Measurements from ENCODE around the gene TRPM7.
"Not testable (repeated sequence)": the region's sequence is repeated elsewhere in the genome, so short reads cannot be mapped to it uniquely, and the experiment has no call there.

The TRPM7 gene, protein sequence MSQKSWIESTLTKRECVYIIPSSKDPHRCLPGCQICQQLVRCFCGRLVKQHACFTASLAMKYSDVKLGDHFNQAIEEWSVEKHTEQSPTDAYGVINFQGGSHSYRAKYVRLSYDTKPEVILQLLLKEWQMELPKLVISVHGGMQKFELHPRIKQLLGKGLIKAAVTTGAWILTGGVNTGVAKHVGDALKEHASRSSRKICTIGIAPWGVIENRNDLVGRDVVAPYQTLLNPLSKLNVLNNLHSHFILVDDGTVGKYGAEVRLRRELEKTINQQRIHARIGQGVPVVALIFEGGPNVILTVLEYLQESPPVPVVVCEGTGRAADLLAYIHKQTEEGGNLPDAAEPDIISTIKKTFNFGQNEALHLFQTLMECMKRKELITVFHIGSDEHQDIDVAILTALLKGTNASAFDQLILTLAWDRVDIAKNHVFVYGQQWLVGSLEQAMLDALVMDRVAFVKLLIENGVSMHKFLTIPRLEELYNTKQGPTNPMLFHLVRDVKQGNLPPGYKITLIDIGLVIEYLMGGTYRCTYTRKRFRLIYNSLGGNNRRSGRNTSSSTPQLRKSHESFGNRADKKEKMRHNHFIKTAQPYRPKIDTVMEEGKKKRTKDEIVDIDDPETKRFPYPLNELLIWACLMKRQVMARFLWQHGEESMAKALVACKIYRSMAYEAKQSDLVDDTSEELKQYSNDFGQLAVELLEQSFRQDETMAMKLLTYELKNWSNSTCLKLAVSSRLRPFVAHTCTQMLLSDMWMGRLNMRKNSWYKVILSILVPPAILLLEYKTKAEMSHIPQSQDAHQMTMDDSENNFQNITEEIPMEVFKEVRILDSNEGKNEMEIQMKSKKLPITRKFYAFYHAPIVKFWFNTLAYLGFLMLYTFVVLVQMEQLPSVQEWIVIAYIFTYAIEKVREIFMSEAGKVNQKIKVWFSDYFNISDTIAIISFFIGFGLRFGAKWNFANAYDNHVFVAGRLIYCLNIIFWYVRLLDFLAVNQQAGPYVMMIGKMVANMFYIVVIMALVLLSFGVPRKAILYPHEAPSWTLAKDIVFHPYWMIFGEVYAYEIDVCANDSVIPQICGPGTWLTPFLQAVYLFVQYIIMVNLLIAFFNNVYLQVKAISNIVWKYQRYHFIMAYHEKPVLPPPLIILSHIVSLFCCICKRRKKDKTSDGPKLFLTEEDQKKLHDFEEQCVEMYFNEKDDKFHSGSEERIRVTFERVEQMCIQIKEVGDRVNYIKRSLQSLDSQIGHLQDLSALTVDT (N-terminal part only)

DNA sequence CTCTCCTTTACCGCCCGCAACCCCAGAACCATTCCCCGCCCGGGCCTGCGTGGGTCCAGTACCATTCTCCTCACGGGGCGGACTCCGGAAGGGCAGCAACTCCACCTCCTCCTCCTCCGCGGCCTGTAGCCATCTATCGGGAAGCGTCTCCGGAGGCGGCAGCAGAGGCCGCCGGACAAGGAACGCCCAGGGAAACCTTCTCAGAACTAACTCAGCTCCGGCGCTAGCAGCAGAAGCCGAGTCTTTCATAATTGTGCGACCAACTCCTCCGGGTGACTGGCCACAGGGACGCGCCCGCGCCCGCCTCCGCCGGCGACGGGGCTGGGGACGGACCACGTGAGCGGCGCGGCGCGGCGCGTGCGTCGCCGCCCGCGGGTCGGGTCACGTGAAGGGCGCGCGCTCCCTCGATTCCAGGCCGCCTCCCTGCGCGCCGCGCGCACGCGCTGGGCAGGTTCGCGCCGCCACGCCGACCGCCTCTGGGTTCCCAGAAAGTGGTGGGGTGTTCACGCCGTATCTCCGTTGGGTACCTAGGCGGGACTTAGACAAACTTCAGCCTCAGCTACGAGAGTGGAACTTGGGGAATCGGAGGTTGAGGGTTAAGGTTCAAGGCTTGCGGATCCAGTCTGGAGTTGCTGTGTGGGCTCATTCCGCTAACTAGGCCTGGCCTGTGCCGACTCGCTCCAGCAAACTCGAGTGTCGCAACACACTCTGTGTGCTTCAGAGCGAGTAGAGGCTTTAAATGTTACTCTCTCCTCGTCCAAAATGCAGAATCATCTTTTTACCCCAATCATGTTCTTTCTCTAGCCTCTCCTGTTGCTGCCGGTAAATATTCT is at the start of gene TRPM7:
Gene TRPM7, minus strand, starts transcription at position 329 of the 833 bp plus-strand sequence. Its CDS starts 264 bp downstream, at position 65.
- DNase-seq, result peak; percentile 89

DNA sequence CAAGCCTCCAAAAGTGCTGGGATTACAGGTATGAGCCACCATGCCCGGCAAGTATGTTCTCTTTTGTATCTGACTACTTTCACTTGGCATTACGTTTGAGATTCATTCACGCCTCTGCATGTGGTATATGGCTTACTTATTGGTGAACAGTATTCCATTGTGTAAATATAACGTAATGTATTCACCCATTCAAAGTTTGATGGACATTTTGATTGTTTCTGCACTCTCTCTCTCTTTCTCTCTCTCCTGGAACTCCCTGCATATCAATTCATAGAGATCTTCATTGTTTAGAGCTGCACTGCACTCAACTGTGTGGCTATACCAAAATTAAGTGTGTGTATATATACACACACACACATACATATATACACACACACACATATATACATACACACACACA is 48.6 kb upstream of the TRPM7 start:
- DNase-seq, result no peak

DNA sequence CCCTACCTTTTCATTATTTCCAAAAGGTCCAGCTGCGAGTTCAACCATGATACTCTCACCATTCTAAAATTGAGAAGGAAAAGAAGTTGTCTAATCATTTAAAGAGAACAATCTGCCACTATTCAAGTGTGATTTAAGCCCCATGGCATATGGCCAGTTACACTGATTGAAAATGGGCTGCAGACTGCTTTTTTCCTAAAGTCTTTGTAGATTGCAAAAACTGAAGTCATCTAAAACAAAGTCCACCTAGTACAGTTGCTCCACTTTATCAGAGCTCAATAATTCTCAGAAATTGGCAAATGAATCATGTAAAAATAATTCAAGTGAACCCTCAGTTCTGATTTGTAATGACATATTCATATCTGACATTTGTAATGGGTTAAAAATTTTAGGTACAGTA is 39.7 kb upstream of the TRPM7 start:
- DNase-seq, result no peak

DNA sequence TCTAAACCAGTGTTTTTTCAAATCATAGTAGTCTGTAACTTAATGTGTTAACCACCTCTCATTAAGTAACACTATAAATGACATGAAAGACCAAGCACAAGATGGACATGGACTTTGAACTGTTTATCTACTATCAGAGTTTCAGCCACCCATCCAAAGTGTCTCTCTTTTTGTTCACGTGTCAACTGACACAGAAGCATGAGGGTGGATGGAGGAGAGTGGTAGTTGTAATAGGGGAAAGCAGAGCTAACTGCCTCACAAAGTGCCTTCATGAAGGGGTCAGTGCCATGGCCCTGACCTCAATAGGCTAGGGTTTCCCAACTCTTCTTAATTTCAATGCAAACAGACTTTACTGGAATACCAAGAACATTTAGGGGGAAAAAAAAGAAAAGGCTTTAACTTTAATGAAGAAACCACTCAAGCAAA is 32.1 kb upstream of the TRPM7 start:
- DNase-seq, result no peak

DNA sequence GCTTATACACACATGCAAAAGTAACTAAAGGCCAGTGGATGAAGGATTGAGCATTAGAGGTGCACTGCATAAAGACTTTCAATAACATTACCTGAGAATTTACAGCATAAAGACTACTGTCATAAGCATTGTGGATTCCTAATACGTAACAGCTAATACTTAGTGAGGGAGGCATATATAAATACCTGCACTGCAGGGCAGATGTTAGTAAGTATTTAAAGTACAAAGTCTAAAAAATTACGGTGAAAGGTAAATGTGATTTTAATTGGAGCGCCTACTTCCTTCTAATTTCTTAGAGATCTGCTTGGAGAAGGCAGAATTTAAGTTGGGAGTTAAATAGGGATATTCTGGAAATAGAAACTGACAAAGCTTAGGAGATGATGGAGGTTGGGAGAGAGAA is 25.4 kb upstream of the TRPM7 start:
- no peak for DNase-seq

DNA sequence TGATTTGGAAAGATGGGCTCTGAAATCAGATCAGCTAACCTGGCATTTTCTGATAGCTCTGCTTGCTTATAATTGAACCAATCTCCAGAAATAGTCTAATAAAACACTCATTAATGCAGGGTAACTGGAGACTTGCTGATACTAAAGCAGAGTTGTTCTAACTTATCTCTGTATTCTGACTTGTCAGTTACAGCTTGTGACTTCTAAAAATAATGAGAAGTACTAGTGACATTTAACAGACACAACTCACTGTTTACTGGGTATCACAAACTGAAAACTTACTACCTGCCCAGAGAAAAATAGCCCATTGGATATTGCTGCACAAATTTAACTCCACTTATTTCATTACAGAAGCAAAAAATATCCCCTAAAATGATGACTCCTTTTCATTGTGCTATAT is 24.0 kb upstream of the TRPM7 start:
- no peak for DNase-seq

DNA sequence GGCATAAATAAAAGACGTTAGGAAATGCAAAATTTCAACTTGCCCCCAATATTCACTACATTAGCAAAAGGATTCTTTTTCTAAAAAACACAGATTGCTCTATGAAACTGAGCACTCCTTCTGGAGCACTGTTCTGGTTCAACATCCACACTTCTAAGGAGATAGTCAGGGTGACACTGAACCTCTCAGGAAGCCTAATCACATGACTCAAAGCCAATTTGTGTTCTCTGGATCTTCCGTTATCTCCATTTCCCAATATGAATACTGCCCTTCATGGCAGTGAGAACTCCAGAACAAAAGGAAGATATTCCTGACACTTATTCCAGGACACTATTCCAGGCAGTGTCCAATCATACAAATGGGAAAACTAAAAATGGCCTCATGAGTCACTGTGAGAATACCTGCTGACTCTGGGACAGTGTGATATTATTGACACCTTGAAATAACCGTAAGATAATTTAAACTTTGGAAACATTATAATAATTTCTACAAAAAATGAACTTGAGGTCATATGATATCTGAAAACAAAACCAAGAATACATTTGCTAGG is 21.4 kb upstream of the TRPM7 start:
- DNase-seq, result no peak

DNA sequence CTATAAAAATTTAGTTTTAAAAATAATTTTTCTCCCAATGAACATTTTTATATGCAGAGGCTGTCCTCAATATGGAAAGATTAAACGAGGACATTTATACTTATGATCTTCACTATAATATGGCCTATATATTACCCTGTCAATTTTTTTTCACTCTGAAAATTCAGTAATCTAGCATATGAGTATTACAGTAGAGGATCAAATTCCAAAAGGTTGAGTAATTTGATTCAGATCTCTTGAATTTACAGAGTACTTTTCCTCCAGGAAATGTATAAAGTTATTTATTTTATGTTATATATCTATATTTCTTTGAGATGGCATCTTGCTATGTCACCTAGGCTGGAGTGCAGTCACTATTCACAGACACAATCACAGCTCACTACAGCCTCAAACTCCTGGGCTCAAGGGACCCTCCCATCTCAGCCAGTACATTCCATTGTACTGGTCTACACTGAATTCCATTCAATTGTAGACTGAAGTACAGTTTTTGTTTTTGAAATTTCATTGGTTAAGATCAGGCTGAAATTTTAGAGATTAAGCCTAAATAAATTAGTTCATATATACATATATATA is 16.3 kb upstream of the TRPM7 start:
- DNase-seq, result no peak

DNA sequence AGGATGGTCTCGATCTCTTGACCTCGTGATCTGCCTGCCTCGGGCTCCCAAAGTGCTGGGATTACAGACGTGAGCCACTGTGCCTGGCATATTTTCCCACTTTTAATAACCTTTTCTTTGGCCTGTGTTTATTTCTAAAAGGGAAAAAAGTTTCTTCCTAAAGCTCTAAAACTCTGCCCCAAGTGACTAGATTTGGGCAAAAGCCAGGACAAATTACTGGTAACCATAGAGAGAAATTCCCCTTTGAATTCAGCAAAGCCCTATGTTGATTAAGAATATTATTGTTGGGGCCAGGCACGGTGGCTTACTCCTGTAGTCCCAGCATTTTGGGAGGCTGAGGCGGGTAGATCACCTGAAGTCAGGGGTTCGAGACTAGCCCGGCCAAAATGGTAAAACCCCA is 11.5 kb upstream of the TRPM7 start:
- DNase-seq, result no peak

DNA sequence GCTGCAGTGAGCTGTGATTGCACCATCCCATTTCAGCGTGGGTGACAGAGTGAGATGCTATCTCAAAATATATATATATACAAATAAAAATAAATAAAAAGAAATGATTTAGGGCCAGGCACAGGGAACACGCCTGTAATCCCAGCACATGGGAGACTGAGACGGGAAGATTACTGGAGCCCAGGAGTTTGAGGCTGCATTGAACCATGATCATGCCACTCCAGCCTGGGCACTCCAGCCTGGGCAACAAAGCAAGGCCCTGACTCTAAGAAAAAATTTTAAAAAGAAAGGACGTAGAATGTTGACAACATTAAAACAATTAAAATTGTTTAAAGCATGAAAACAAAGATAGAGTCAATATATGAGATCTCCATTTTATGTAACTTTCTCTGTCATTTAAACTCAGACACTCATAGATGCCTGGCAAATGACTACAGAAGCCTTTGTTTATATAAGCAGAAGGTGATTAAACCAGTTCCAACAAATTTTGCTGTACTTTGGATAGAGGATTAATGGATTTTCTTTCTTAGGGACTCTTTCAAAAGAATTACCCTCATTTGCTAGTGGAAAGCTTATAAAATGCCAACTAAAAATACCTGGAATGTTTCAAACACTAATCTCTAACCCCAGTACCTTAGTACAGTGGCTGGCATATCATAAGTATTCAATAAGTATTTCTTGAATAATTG is 10.7 kb upstream of the TRPM7 start:
- DNase-seq, result no peak

DNA sequence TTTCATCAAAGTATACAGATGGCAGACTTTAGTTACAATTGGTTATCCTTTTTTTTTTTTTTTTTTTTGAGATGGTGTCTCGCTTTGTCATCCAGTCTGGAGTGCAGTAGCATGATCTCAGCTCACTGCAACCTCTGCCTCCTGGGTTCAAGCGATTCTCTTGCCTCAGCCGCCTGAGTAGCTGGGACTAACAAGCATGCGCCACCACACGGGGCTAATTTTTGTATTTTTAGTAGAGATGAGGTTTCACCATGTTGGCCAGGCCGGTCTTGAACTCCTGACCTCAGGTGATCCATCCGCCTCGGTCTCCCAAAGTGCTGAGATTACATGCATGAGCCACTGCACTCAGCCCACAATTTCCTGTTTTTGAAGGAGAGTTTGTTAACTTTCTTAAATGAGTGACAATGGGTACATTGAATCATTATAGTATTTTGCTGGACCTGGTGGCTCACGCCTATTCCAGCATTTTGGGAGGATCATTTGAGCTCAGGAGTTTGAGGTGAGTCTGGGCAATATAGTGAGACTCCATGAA is 8.1 kb upstream of the TRPM7 start:
- DNase-seq, result not testable (repeated sequence)

DNA sequence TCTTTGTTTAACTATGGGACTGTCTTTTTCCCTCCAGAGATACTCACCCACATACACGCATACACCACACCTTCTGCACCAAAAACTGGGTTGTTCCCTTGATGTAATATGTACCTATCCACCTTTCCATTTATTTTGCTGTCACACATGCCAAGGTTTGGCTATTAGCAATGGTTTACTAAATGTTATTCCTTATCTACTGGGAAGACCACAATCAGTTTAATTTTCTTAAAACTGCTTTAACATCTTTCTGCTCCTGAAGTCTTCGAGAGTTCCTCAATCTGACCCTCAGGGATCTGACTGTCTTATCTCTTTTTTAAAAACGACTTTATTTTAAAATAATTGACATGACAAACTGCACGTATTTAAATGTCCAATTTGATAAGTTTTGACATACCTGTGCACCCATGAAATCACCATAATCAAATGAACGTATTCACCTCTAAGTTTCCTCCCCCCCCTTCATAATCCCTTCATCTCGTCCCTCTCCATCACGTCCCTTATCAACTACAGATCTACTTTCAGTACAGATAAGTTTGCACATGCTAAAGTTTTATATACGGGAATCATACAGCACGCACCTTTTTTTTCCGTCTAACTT is 805 bp upstream of the TRPM7 start:
- no peak for DNase-seq

DNA sequence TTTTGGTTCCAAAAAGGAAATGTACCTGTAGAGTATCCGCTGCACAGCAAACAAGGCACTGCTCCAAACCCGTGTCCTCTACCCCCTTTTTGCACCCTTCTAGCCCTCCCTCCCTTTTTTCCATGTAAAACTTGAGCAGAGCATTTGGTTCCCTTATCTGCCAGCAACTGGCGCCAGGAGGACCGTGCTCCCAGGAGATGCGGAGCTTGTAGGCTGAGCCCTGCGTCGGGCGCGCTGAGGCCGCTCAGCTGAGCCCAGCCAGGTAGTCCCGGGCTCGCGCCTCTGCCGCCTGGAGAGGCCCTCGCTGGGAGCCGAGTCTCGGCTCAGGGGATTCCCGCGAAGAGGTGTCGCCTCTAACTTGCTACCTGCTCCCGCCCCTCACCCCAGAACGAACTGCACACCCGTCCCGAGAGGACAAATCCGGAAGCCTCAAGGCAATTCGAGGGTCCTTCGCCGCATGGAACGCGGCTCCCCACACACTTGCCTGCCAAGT is 575 bp downstream of the TRPM7 start:
- peak; percentile 80 for DNase-seq

DNA sequence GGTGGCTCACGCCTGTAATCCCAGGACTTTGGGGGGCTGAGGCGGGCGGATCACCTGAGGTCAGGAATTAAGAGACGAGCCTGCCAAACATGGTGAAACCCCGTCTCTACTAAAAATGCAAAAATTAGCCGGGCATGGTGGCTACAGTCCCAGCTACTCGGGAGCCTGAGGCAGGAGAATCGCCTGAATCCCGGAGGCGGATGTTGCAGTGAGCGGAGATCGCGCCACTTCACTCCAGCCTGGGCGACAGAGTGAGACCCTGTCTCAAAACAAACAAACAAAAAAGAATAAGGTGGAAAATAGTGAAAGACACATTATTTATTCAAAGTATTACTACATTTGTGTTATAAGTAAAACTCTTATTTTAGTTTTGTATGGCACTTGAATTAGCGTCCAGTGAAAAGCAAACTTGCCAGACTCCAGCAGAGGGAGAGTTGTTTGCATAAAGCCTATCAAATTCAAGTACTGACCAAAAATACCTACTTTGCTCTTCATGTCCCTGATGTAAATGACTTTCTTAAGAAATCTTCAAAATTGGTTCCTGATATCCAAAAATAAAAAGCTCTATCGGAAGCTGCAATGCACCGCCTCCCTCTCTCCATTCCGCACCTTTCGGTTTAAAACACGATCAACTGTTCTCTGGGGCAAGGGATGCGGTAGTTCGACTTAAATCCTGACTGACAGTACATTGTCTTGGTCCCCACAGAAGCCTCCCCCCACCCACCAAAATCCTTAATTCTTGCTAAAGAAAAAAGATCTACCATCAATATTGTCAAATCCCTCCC is 1.2 kb downstream of the TRPM7 start:
- DNase-seq, result no peak

DNA sequence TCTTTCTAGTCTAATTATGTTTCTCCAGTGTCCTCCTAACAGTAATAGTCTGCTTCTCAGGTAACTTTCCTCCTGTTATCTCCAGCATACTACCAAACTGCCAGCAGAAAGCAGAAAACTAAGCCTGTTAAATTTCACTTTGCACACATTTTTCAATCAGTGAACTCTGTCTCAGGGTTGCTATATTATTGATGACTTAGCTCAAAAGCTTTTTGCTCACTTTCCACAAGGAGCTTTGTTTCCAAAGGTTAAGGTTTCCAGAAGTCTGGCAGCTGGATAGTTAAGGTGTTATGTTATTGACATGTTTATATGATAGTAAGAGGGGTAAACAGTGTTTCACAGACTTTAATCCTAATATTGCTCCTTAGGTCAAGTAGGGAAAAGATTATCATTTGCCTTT is 5.1 kb downstream of the TRPM7 start:
- no peak for DNase-seq

DNA sequence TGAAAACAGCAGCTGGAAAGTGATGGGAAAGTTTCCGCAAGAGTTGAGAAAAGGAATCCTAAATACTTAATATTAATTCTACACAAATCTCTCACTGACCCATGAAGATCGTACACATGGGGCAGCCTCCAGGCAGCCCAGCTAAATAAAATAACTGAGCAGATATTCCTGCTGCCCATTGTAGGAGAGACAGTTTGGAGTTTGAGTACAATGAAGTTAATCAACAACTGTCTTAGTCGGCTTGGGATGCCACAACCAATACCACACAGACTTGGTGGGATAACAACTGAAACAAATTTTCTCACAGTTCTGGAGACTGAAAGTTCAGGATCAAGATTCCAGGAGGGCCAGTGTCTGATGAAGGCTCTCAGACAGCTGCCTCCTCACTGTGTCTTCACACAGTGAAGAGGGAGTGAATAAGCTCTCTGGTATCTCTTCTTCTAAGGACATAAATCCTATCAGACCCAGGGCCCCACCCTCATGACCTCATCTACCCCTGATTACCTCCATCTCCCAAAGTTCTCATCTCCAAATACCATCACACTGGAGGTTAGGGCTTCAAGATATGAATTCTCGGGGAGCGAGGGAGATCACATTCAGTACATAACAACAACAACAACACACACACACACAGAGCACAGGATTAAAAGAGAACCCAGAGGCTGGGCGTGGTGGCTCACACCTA is 9.7 kb downstream of the TRPM7 start:
- DNase-seq, result no peak

DNA sequence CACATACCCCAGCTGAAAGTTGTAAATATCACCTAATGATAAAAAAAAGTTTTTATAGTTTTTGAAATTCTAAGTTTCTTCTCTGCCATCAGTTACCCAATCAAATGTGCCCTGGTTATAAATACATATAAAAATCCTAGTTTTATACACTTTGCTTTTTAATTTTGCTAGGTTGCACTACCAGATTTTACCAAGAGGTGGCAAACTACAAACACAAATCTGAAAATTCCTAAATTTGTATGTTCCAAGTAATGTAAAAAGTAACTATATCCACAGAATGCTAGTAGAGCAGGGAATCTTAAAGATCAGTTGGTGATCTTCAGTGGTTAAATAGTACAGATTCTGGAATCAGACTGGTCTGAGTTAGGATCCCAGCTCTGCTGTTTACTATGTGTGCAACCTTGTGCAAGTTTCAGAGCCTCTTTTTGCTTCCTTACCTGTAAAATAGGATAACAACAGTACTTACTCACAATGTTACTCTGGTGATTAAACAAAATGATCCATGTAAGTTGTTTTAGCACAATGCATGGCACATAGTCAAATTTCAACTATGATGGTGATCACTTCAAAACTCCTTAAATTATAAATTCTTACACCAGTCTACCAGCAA is 11.0 kb downstream of the TRPM7 start:
- DNase-seq, result peak; percentile 55

DNA sequence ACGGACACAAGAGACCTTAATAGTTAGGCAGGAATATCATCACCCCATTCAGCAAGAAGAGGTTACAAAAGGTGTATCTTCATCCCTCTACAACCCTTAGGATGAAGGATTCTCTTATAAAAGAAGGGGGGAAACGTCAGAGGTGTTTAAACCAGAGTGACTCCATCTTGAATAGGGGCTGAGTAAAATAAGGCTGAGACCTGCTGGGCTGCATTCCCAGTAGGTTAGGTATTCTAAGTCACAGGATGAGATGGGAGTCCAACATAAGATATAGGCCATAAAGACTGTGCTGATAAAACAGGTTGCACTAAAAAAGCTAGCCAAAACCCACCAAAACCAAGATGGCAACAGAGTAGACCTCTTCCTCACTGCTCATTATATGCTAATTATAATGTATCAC is 16.5 kb downstream of the TRPM7 start:
- DNase-seq, result no peak
